Stimulated activated CD8-positive, alpha-beta memory T cell treated with anti-CD3 and anti-CD28 coated beads, Interleukin-4, amount 100 ng/mL, for 48 hours (primary cell): Measurements from ENCODE around the gene CACNB1.
A peak's percentile ranks its signal among the peaks of the same experiment; 100 is the strongest.

Source experiments
- DNase-seq: peaks from one replicate; pipeline ENCODE4 v3.0.0-alpha.2; 2020

CACNB1 gene

DNA sequence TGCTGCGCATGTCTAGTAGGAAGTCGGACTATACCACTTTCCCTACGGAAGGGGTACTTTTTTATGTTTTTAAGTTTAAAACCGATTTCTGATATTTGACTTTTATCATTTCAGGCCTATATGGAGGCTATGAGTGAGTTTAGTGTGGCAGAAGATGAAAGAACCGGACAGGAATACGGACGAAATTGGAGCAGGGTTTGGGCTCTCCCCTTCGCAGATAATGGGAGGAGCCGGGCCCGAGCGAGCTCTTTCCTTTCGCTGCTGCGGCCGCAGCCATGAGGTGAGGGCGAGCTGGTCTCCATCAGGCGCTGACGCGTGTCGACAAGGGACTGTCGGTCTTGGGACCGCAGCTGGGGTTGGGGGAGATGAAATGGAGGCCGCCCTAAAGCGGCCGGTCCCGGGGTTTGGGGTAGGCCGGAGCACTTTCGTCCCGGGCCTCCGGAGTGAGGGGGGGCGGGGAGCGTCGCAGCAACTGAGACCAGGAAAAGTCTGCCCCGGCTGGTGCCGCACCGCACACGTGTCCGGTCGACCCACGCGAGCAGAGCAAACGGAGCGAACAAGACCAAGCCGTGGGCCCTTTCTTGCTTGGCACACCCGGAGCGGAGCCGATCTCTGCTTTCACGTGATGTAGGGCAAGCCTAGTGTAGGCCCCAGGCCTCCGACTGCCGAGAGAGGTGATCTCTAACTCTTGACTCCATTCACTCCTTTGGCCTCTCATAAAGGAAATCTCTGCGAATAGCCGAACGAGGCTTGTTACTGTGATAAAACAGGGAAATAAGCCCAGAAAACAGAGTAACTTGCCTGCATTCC, 2.8 kb upstream of the CACNB1 start, which contains the start of gene RPL19:
Gene RPL19, plus strand, starts transcription at position 214 of the 810 bp plus-strand sequence. Its CDS starts 62 bp downstream, at position 276.
- peak; percentile 86 for DNase-seq

- DNase-seq: peak; percentile 92
Observed at GRCh38 chr17:39199820-39200069, 2.3 kb upstream of the CACNB1 start.

GRCh38 chr17:39198186-39198566, 707 bp upstream of the CACNB1 start:
- DNase-seq: no peak

- DNase-seq: no peak
Observed at GRCh38 chr17:39196808-39197291, 619 bp downstream of the CACNB1 start.

DNA sequence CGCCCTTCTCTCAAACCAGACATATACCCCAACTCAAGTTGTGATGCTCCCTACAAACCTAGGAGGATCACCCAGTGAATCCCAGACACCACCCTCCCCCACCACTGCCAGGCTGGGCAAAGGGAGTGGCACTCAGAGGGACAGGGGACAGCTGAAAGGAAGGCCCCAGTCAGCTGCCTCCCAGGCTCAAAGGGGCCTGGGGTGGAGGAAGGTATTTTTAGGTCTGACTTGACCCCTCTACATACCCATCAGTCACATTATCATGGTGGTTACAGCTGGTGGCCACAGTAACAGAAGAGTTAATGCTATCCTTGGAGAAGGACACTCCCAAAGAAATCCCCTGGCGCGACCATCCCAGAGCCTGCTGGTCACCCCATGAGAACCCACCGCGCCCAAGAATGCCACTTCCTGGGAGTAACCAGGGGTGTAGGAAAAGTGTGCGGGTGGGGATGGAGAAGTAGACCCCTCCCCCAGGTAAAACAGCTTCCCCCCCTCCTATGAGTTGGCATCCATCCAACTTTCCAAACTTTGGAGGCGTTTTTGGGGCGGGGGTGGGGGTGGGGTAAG, 1.1 kb downstream of the CACNB1 start:
- DNase-seq: no peak

DNA sequence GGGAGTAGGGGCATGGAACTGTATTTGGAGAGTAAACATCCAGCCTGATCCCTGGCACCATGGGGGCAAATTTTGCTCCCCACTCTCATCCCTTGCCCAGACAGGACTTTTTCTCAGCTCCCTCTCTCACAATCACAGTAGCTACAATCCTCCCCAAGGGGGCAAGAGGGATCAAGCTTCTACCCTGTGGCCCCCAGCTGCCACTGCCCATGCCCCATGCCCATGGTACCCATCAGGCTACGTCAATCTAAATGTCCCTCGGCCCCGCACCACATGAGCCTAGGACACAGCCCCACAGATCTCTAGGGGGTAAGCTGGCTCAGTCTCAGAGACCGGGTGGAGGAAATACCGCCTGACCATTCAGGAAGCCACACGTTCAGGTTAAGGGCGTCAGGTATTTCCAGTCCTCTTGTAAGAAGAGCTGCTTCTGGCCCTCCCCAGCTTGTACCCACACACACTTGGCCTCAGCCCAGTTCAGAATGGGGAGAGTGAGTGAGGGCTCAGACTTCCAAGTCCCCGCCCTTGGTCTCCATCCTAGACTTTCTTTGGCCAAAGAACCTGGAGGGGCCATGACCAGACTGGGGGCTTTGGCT, 1.8 kb downstream of the CACNB1 start:
- DNase-seq: no peak

GRCh38 chr17:39194985-39195524, 2.4 kb downstream of the CACNB1 start:
- DNase-seq: no peak

GRCh38 chr17:39194089-39194984, 3.1 kb downstream of the CACNB1 start:
- no peak for DNase-seq

DNA sequence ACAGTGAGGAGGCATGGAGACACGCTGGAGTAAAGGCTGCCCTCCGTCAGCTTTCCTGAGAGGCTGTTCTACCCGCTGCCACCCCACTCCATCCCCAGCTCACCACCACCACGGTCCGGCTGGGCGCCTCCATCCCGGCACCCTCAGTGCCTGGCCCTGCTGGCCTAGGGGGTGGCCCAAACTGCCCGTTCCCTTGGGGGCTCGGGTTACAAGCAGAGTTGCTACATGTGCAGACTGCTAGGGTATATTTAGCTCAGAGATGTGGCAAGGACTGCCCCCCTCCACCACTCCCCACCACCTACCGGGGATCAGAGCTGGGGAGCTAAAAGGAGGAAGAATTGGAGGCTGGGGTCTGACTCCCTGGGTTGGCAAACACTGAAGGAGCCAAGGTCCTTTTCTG, 4.1 kb downstream of the CACNB1 start:
- DNase-seq: no peak

DNA sequence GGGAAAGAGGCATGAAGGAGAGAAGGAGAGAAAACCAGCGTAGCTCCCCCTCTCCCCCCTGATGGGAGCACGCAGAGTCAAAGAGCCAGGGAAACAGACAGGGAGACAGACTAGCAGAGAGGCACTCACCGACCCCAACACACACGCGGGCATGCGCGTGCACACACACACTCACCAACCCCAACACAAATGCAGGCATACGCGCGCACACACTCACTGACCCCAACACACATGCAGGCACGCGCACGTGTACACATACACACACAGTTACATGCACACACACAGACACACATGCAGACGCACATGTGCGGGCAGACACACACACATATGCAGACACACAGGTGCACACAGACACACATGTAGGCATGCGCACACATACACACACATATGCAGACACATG, 4.6 kb downstream of the CACNB1 start:
- no peak for DNase-seq

DNA sequence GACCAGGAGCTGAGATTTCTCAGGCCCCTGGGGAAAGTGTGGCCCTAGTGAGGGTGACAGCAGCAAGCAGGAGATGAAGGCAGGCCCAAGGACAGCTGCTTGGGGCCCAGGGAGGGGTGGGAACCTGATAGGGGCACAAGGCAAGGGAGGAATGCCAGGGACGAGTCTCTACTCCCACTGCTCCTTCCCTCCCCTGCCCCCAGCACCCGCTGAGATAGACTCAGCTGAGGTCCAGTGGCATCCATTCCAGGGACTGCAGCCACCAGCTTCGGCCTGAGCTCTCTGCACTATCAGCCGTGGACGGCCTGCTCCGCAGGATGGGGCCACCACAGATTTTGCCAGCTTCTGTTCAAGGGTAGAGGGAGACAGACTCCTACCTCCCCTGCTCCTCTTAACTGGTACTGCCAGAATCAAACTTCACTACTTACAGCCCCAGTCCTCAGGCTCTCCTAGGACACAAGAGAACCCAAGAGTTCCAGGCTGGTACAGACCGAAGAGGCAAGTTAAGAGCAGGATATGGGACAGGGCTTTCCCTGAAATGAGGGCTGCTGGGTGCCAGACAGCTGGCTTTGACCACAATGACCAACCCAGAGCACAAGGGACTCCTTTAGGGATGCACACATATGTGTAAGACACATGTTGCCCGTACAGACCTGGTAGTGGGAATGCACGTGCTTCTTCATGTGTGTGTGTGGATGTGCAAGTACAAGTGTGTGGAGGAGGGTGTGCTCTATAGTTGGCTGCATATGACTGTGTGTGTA, 5.5 kb downstream of the CACNB1 start:
- no peak for DNase-seq

GRCh38 chr17:39187152-39187830, 10.2 kb downstream of the CACNB1 start:
- no peak for DNase-seq

- DNase-seq: no peak
Observed at GRCh38 chr17:39186481-39187002, 10.9 kb downstream of the CACNB1 start.

GRCh38 chr17:39183720-39184119, 13.7 kb downstream of the CACNB1 start:
- no peak for DNase-seq

DNA sequence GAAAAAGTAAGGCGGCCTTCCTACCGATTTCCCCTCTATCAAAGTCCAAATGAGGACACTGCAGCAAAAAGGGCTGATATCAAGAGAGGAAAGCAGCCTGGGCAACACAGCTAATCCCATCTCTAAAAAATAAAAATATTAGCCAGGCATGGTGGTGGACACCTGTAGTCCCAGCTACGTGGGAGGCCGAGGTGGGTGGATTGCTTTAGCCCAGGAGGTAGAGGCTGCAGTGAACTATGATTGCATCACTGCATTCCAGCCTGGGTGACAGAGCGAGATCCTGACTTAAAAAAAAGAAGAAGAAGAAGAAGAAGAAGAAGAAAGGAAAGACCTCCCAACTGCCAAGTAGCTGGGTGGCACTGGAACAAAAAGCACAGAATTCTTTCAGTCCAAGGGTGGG, 14.4 kb downstream of the CACNB1 start:
- no peak for DNase-seq

DNA sequence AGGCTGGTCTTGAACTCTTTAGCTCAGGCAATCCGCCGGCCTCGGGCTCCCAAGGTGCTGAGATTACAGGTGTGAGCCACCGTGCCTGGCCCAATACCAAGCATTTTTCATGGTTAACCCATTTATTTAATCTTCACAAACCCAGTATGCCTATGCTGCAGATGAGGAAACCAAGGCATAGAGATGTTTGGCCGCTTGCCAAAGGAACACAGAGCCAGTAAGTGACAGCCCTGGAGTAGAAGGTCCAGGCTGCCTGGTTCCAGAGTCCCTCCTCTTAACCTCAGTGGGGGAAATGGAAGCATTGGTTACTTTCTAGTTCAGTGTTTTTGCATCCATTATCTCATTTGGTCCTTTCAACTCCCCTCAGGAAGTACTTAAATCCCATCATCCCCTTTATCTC, 16.2 kb downstream of the CACNB1 start:
- no peak for DNase-seq

DNA sequence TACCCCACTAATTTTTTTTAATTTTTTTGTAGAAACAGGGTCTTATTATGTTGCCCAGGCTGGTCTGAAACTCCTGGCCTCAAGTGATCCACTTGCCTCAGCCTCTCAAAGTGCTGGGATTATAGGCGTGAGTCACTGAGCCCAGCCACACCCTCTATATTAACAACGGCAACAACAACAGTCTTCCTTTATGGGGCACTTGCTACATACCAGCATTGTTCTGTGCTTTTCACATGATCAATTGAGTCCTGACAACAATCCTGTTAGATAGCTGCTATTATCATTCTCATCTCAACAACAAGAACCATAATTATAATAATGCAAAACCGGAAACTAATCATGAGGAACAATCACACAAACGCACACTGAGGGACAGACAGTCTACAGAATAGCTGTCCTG, 18.9 kb downstream of the CACNB1 start:
- no peak for DNase-seq

- DNase-seq: no peak
Observed at GRCh38 chr17:39177256-39177655, 20.2 kb downstream of the CACNB1 start.

DNA sequence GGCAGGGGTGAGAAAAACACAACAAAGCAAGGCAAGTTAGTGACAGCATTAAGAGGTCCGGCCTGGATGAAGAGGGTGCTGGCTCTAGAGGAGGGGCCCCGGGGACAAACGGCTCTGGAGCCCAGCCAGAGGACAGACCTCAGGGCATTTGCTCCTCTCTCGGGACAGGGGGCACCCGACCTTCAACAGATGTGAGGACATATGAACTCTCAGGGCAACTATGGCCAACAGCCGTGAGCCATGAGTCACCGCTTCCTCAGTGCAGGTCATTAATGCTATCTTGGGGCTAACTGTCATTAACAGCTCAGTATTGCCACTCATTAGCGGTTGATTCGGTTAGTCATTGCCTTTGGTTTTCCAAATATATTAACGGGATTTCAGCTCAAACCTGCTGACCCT, 21.8 kb downstream of the CACNB1 start:
- no peak for DNase-seq

GRCh38 chr17:39174920-39175694, 22.4 kb downstream of the CACNB1 start:
- peak; percentile 87 for DNase-seq
